NCI-H2029 (cell line): ENCODE results near the gene TTC23L.
A peak's percentile ranks its signal among the peaks of the same experiment; 100 is the strongest.

ENCODE experiments used
- DNase-seq: peaks from one replicate; lab custom pipeline; 2025; lab: John Stamatoyannopoulos, UW

The TTC23L gene

GRCh38 chr5:34923694-34924461, 84.9 kb downstream of the TTC23L start:
- DNase-seq: no peak

DNA sequence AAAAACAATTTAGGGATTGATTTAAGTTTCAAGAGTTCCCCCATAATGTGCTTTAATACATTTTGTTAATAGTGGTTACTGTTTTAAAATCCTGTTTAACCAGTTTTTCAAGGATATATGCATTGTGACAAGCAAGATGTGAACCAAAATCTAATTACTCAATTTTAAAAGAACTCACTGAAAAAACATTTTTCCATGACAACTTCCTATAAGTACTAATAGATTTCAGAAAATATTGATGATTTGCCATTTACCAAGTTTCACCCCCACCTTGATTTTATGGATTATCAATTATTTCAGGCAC, 85.5 kb downstream of the TTC23L start:
- DNase-seq: no peak

DNA sequence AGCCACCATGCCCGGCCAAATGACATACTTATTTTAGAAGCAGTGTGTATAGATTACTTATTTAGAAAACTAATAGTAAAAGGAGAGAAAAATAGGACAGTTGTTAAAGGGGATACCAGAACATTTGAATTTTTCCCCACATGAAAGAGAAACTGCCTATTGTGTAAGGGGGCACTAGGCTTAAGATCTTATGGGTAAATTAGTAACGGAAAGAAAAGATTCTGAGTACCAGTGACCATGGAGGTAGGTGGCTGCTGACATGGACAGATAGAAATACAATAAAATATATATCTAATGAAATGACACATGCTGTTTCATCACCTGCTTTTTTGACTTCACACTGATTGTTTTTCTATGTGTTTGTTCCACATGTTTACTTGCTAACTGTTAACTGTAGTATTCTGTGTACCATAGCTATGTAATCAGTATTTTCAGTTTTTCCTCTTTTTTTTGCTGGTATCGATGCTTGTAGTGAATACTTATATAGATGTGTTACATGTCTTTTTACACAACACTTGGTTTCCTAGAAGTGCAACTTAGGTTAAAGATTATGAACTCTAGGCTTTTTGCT, 87.4 kb downstream of the TTC23L start:
- no peak for DNase-seq

DNA sequence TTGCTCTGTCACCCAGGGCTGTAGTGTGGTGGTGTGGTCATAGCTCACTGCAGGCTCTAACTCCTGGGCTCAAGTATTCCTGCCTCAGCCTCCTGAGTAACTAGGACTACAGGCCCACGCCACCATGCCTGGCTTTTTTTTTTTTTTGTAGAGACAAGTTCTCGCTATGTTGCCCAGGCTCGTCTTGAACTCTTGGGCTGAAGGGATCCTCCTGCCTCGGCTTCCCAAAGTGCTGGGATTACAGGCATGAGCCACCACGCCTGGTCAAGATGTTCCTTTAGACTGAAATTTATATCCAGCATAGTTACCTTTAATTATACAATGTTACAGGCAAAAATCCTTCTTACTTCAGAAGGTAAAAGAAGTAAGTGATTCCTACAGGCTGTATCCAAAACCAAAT, 88.8 kb downstream of the TTC23L start:
- DNase-seq: no peak

DNA sequence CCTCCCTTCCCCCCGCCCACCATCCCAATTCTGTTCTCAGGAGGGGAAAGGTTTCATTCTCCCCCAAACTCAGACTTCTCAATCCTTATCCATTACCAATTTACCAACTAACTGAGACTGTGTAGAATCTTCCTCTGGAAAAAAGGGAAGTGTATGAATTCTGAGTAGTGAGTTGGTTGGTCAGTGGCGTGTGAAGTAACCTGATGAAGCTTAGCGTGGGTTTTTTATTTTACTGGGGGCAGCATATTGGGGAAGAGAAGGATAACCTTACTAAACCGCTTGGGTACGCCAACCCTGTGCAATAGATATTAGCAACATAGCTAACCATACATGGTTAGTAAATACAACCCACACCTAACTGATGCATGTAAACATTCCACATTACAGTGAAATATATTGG, 89.3 kb downstream of the TTC23L start:
- no peak for DNase-seq

DNA sequence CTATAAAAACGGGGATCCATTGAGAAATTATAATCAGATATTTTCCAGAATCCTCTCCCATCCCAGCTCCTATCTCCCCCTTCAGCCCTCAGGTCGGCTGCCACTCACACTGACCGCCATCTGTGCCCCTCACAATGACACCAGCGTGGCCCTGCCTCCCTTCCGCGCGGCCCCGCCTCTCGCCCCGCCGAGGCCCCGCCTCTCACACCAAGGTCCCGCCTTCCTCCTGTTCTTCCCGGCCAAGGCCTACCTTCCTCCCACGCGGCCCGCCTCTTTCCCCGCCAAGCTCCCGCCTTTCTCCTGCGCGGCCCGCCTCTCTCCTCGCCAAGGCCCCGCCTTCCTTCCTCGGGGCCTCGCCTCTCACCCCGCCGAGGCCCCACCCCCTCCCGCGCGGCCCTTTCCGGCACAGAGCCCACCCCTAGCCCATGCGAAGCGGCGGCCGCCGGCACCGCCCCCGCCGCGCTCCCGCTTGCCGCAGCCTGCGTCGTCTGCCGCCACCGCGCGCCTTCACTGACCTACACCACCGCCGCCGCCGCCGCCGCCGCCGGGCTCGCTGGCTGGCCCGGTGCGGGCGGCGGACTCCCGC, 90.3 kb downstream of the TTC23L start, which contains the start of gene DNAJC21:
Gene DNAJC21 (plus strand): TSS at position 426 of the 586 bp plus-strand sequence. CDS start 261 bp downstream, outside the sequence.
- DNase-seq: peak; percentile 98

DNA sequence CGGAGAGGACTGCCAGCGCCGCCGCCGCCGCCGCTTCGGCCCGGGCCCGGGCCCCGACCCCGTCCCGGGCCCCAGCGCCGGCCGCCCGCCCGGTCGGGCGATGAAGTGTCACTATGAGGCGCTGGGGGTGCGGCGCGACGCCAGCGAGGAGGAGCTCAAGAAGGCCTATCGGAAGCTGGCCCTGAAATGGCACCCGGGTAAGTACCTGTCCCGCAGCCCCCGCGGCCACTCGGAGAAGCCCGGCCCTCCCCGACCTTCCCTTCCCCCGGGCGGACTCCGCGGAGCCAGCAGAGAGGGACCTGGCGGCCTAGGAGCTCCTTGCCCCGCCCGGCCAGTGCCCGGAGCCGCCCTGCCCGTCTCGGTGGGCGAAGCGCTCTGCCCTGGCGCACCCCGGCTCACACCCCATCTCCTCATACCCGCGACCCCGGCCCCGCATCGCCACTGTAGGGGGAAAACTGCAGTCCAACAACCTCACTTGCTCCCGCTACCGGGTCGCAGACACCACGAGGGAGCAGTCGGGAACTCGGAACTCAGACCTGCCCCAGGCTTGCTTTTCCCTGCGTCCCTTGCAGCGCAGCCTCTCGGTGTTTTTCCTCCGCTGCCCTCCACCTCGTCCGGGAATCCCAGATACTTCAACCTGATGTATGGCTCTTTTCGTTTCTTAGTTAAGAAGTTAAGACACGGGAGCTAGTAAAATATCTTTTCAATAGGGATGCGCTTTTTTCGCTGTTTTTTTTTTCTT, 90.9 kb downstream of the TTC23L start:
- peak; percentile 61 for DNase-seq

- no peak for DNase-seq
Measured at GRCh38 chr5:34930462-34930844, 91.5 kb downstream of the TTC23L start.

- DNase-seq: no peak
Measured at GRCh38 chr5:34930870-34931269, 91.9 kb downstream of the TTC23L start.

DNA sequence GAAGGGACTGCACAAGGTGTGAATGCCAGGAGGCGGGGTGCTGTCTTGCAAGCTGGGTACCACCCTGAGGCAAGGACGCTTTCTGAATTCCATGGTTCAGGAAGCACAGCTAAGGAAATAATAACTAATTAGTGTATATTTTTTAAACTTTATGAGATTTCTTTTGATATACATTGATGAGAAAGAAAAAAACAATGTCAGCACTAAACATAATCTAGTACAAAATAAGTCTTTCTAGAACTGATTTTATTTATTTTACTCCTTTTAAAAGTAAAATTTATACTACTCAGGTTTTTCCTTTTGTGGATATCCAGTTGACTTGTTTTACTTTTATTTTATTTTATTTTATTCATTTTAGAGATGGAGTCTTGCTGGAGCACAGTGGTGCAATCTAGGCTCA, 94.0 kb downstream of the TTC23L start:
- DNase-seq: no peak

GRCh38 chr5:34941936-34942335, 103.0 kb downstream of the TTC23L start:
- DNase-seq: no peak

GRCh38 chr5:34944044-34944443, 105.1 kb downstream of the TTC23L start:
- no peak for DNase-seq

DNA sequence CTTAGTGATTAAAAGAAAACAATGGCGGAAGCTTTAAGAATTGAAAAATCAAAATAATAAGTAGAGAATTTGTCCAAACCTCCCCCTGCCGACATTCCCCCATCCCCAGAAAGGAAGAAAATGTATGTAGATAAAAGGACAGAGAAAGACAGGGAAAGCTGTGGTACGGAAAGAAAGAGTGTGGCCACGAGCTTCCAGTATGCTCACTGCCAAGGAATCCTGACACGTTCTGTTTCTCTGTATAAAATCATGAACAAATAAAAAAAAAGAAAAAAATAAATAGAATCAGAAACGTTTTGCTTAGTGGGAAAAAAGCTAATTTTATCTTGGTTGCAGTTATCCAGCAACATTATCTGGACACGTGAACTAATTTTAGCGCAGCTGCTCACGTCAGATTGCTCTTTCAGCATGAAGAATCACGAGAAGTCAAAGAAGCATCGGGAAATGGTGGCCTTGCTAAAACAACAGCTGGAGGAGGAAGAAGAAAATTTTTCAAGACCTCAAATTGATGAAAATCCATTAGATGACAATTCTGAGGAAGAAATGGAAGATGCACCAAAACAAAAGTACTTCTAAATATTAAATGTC, 105.6 kb downstream of the TTC23L start:
- no peak for DNase-seq
